Stimulated activated CD8-positive, alpha-beta memory T cell treated with anti-CD3 and anti-CD28 coated beads, Interleukin-7, amount 100 ng/mL, for 24 hours (primary cell): ENCODE measurements around the gene SMLR1.

Experiments
- DNase-seq: peaks from one replicate; pipeline ENCODE4 v3.0.0-alpha.2; 2020; ENCODE audit warnings: low read depth

Gene SMLR1

DNA sequence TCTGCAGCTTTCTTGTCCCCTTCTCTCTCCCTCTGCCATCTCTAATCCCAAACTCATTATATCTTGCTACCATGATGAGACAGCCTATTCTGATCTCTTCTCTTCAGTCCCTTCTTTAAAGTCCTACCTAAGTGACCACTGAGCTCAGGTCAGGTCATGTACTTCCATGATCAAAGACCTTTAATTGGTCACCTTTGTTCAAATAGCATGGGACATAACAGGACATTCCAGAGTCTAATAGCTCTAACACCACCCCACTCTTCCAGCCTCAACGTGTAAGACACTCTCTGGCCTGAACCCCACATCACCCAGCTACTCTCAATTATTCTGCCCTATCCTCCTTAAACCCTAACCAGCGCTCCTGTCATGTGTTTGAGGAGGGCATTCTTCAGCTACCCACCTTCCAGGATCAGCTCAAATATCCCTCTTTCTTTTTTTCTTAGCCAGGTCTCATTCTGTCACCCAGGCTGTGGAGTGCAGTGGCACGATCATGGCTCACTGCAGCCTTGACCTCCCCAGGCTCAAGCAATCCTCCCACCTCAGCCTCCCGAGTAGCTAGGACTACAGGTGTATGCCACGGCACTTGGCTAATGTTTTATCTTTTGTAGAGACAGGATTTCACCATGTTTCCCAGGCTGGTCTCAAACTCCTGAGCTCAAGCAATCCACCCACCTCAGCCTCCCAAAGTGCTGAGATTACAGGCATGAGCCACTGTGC, 2.1 kb upstream of the SMLR1 start:
- DNase-seq: no peak

DNA sequence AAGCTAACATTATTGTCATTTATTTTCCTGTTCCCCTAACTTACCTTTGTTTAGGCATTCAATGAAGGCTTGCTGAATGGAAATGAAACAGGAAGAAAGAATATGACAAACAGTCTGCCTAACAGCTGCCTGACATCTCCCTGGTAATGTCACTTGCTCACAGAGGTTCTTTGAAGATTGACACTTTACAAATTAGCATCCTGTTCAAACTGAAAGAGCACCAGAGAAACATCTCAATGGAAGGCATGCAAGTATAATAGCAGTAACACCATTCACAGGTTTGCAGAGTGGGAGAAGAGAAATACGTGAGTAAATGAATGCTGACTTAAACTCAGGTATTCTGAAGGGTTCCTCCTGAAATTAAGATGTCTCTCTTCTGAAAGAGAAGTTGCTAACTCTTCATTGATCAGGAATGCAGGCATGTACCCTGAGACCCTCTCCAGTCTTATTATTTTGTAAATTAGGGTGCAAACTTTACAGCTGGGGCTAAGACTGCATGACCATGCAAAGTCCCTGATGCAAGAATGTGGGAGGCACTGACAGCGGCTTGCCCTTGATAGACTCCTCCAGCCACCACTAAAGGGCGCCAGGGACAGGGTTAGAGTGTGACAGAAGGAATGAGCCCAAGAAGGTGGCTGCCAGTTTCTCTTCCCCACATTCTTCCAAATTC, 1.3 kb upstream of the SMLR1 start:
- no peak for DNase-seq

DNA sequence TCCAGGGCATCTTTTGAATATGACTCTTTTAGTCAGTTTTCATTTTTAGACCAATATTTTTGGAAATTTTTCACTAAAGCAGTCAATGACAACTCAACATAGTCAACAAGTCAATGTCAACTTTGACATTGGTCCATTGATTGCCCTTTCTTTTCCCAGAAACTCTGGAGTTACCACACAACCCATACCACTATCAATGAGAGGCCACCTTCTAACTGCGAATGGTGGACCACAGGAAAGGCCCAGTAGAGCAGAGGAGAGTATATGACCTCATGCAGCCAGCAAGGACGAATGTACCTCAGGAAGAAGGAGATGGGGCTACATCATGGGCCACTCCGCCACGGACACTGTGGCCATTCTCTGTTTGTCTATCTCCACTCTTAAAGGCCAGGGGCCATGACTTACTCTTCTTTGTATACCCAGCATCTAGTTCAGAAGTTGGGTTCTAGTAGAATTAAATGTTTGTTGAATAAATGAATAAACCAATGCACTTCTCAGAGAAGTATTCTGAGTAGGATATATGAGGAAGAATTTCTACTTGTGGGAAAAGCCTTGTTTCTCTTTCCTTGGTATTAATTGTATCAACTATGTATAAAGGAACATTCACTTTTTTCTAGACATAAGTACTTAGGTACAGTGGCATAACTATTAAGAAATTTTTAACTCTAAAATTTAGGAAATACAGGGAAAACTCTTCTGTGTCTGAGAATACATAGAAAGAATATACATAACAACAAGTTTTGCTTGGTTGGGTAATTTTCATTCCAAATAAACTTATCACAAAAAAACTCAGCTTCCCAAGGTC, 562 bp upstream of the SMLR1 start:
- no peak for DNase-seq

DNA sequence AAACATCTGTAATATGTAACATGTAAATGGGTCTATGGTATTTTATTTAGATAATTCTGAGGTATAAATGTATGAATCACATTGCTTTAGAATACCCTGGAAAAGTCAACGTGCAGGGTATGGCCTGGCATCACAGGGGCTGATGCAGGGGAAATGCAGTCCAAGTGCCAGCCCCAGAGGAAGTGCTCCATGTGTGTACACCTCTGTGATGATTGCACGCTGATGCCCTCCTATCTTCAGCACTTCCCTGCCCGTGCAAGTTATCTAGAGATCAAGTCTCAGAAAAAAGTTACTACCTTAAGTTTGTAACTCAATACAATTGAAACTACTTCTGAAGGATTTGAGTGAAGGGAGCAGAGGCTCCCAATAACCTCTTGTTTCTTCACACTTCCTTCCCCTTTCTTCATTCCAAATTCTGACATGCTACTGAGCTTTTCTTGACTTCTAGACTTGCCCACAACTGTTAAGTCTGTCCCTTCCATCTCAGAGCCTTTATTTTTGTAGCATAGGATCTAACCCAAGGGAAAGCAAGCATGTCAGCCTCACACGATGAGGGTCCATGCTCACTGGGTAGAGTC, 2.2 kb downstream of the SMLR1 start:
- DNase-seq: no peak

DNA sequence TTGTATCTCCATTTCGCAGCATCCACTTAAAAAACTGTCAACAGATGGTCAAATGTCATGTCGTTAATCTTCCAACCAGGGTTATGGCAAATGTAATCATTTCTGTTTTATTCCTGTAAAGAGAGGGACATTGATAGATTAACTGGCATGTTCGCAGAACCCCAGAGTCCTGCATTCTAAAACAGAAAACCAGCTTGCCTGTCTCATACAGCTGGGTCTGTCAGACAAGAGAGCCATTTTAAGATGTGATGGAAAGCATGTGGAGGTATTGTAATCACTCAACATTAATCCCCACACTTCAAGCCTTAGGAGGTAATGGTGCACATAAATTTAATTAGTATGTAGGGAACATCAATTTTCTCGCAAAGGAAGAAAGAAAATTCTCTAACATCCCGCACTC, 4.4 kb downstream of the SMLR1 start:
- no peak for DNase-seq

DNA sequence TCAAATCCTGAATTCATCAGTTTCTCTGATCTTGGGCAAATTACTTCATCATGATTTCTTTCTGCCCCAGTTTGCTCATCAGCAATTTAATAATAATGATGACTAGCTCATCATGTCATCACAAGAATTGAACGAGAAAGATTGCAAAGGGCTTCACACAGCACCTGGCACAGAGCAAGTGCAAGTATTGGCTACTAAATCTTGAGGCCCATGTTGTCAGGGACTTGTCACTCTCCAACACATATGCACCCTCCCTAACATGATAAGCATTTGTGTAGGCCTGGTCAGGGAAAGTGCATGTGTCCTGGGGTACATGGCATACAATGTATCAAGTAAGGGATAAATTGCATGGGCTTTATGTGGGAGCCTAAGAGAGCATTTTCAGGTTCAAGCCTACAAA, 6.4 kb downstream of the SMLR1 start:
- DNase-seq: no peak

DNA sequence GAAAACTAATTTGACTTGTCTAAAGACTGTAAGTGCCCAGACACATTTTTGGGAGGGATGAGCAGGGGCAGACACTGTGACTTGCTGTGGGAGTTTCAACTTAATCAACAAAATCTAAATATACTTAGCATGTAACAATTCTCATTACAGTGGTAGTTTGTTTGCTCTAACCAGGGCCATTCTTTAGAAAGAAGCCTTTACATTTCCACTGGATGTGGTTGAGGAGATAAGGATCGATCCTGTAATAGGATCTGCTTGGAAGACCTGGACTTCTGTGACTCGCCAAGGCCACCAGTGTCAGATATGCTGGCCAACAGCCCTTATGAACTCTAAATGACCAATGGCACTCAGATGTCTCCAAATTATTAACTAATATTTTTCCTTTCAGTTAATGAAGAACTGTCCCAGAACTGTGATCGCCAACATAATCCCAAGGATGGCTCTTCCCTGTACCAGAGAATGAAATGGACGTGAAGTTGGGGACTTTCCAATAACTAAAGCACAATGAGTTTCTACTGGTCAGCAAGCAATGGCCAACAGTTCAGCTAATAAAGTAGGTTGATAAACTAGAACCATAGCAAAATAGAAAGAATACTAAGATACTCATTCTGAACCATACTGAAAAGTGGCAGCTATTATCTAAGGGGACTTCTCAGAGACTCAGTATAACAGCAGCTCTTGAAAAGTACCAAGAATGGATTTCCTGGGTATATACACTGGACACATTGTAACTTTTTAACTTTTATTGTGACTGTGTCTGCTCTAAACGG, 7.5 kb downstream of the SMLR1 start:
- no peak for DNase-seq

DNA sequence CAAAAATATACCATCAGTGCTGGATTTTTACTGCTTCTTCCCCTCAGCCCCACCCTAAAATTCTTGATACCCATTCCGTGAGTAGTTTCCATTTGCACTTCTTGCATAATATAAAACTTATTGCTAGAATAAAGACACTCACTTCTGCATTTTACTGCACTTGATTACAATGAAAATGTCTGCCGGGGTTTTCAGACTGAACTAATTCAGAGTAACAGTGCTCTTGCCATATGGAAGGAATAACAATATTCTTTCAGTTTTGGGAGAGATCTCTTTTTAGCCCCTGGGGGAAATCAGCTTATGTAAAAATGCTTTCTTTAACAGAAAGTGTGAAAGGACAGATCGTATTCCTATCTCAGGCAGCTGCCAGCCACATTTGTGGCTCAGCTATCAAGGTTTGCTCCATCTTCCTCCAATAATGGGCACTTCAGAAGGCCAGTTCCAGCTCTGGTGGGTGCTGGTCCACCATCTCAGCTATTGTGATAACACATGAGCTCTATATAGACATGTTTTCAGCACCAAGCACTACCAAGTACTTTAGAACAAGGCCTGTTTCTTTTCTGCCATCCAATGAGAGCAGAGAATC, 8.9 kb downstream of the SMLR1 start:
- no peak for DNase-seq

DNA sequence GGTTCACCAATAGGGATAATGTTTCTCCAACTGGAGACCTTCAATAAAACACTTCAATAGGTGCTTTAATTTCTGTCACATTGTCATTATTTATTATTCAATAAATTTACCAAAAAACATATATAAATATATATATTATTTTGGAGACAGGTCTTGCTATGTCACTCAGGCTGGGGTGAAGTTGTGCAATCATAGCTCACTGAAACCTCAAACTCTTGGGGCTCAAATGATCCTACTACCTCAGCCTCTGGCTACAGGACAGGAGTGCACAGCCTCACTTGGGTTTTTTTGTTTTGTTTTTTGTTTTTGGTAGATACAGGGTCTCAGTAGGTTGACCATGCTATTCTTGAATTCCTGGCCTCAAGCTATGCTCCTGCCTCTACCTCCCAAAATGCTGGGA, 9.9 kb downstream of the SMLR1 start:
- DNase-seq: no peak

DNA sequence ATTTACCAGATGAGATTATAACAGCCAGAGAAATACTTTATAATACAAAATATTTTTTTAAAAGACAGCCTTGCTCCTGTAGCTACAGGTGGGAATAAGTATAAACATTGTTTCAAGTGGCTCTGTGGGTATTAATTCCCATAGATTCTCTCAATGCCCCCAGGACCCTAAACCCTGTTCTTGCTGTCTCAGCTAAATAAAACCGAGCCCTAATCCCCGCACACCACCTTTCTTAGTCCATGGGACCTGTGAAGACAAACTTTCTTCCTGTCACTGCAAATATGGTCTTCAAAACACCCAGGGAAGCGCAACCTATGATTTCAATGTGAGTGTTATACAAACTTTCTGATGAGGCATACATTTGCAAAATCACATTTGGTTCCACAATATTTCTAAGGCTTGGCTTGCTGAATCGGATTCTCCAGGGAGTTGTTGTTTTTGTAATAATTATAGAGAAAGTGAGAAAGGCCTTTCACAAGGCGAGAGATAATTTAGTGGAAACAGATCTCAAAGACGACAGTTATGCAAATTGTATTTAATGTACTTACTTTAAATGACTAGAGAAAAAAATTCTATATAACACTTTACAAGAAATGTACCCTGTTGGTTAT, 11.1 kb downstream of the SMLR1 start:
- no peak for DNase-seq

DNA sequence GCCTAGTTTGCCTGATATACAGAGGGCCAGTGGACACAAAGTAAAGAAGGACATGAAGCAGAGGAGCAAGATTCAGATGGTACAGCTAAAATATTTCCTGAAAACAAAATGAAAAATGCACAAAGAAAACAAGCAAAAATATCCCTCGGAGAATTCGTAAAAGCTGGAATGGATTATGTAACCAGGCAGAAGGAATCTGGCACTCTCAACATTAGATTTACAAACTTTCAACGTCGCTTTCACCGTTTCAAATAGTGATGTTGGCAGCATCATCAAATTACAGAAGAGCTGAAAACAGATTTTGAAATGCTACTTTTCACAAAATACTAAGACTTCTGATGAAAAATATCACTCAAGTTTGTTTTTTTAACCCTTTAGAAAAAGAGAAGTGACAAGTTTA, 11.7 kb downstream of the SMLR1 start:
- no peak for DNase-seq

DNA sequence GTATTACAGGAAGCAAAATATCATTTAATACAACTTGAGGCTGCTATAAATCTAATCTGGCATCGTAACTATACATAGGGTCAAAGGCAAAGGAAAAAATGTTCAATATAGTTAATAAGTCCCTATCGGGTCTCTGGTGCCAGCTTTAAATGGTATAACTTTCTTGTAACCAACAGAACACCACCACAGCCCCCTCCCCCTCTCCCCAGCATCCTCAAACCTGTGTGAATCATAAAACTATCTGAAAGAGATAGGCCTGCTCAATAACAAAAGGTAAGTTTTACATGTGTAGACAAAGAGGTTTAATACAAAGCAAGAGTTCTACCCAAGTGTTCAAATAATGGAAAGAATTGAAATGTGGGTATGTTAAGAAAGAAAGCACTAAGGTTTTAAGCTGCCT, 12.2 kb downstream of the SMLR1 start:
- no peak for DNase-seq

DNA sequence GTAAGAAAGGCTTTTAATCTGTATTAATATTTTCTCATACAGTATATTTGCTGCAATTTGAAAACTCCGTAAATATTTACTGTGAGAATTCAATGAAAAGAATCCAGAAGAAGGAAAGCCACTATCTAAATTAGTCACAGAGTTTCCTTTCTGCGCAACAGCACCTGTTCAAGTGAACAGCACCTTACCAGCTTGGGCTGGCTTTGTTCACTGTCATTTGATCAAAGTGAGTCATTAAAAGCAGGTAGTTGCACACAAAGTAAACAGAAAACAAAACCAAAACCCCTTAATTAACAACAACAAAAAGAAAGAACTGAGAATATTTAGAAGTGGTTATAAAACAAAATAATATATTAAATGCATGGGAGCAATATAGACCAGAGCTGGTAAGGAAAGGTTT, 12.8 kb downstream of the SMLR1 start:
- no peak for DNase-seq

DNA sequence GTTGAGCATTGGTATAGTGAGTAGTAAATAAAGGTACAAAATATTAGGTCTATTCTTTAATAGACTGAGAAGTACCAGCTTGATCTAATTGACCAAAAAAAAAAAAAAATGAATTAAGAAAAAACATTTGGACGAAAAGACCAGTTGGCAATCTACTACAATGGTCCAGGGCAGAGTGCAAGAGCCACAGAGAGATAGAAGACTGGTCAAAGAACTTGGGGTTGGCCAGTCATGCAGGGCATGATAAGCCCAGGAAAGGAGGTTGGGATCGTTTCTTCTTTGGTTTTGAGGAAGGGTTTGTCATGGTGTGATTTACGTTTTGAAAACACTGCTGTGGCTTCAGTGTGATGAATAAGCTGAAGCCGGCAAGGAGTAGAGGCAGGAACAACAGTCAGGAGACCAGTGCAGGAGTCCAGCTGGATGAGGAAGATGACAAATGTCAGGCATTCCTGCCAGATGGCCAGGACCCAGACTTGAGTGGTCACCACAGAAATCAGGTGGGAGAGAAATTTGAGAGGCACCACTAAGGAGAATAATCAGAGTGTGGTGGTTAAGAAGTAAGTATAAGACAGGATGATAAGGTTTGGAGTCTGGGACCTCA, 14.0 kb downstream of the SMLR1 start:
- DNase-seq: no peak

DNA sequence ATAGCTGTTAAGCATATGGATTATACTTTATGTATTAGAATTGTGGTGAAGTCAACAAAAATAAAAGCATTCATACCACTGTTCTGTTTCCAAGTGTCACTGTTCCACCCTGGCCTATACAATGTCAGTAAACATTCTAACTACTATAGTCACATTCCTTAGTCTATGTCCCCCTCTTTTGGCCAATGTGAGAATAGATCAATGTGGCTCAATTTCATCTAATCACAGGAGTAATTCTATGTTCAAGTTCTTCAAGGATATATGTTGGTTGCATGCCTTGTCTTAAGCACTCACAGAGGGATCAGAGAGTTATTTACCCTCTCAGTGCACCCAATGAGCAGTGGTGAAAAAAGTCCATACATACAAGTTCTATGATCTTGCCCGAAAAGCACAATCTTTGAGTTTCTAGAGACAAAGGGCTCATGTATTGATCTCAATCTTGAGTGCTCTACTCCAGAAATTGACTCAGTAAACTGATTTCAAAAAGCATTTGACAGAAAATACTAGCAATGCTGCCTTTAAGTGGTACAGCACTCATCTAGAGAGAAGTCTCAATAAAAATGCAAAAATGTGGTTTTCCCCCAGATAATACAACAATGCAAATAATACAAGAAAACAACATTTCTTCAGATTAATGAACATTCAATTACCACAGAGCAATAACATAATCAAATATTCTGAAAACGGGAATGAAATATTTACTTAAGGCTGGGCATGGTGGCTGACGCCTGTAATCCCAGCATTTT, 16.5 kb downstream of the SMLR1 start:
- DNase-seq: no peak

DNA sequence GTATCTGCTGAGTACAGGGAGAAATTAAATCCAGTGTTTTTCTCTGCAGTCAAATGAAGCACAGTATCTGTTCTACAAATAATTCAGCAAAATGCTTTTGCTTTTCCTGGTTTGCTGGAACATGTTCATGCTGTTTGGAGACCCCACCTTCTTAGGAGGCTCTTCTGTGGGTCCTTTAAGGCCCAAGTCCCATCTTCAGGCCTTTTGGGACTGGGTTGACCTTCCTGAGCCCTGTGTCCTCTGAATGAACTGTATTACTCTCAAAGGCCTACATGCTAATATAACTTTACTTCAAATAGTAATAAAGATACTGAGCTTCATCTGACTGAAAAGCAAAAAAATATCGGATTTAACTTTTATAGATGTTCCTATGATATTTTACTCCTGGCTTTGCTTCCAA, 19.3 kb downstream of the SMLR1 start:
- no peak for DNase-seq

DNA sequence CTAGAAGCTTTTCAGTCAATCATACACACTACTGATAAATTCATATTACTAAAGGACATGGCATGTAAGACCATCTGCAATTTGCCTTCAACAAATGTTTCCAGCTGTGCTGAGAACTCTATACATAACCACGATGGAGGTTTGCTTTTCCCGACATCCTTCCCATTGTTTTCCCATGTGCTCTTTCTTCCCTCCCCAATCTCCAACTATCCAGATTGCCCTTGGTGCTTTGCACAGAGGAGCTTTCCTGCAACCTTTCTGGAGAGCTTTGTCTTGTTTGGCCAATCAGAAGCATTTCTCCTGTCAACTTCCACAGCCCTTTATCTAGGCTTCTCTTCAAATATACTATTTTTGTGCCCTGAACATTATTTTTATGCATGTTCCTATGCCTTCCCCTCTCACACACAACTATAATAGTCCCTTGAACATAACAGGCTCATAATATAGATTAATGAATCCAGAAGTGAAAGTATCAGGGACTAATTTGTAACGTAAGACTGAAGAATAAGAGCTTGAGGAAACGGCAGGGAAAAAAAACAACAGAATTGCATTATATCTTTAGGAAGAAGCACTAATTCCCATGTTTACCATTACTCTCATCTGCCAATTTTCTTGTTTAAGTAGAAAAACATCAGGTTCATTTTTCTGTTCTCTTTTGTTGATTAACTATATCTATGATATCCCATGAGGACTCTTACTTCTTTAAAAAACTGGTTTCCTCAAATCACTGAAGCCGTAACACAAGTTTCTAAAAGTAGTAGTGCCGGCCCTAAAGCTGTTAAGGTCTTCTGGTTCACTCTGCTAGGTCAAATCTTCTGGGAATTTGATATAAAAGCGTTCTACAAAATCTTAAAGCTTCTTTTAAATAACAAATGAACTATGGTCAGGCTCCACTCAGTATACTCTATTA, 20.1 kb downstream of the SMLR1 start:
- no peak for DNase-seq

DNA sequence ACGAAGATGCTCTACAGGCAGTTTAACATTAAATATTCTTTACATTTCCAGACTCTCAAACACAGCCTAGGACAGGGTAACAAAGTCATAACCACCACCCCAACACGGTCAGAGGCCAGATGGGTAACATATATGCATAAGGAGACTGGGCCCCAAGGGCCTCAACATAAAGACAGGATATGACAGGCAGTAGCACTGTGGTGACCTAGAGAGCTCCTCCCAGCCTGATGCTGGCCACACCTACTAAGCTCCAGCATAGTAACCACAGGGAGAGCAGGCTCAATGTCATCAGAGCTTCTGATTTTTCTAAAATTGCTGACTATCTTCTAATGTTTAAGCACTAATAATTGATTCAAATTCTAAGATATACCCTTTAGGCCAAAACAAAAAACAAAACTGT, 21.7 kb downstream of the SMLR1 start:
- no peak for DNase-seq

DNA sequence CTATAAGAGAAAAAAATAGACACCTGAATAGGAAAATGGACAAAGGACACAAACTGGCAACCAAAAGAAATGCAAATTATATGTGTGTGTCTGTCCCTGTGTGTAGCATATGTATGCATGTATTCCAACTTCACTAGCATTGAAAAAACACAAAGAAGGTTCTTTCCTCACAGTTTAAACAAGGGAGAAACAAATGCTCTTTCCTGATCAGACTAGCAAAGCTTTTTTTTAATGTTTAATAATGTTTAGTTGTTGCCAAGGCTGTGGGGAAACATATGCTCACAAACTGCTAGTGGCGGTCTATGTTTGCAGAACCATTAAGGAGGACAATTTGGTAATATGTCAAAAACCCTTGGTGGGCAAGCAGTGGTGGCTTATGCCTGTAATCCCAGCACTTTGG, 22.4 kb downstream of the SMLR1 start:
- DNase-seq: no peak
